Upper lobe of left lung (tissue), 4 donors: ENCODE data around the gene NEK1.
A peak's percentile ranks its signal among the peaks of the same experiment; 100 is the strongest.

Source experiments
- CTCF ChIP-seq, 6 experiments: fragments of 450-650 bp in 4 of 6; fragments of 200-600 bp in 2 of 6; sonication (generic) in 2 of 6; IDR thresholded peaks; one replicate each; pipeline ENCODE4 v1.5.1; 2016 to 2019; ENCODE audit warnings: antibody characterized with exemption in 6 of 6
- POLR2A ChIP-seq, 4 donors: fragments of 450-650 bp; IDR thresholded peaks; one replicate each; pipeline ENCODE4 v1.5.1; 2016 to 2017; ENCODE audit warnings: antibody characterized with exemption in 4 of 4, mild to moderate bottlenecking in 2 of 4

GRCh38 chr4:169612871-169613859, 782 bp upstream of the NEK1 start:
- TF ChIP-seq POLR2A (IDR thresholded peaks at IDR 0.05) = no peak
- TF ChIP-seq CTCF (IDR thresholded peaks at IDR 0.05) = peak in 5 of 6 experiments; percentile 46 to 68 (median 51)
